ENCODE data around the gene POU3F3. TPM values are rescaled to one million over a fixed set of nuclear protein-coding genes. Genes with fewer than 3 reads are reported as not detected.

POU3F3 gene
- polyA plus RNA-seq, 3 donors, result not detected

GRCh38 chr2:104871649-104871971 is 17.7 kb downstream of the POU3F3 start:
- H3K79me2 ChIP-seq (ENCODE audit: insufficient read depth, low read length), result no peaks in the 10 kb centered on the region
- H3K27ac ChIP-seq (ENCODE audit: low read depth in 1 of 2, low read length in 2 of 2), result no peak overlapping the region
- H3K9me3 ChIP-seq (replicated peaks in 1 of 2; ENCODE audit: control insufficient read depth in 1 of 2, insufficient read depth in 1 of 2, low read length in 2 of 2), result peaks cover 0 to 53% of the 10 kb centered on the region in 2 donors
- peaks cover 52 to 81% of the 10 kb centered on the region in 2 donors for H3K27me3 ChIP-seq (ENCODE audit: control insufficient read depth in 2 of 2, insufficient read depth in 2 of 2, low read length in 2 of 2)
- Mint-ChIP-seq H3K27me3 (ENCODE audit: low read depth in 3 of 3) (peaks cover 76 to 81% (median 80%) of the 10 kb centered on the region in 3 donors), H3K4me1 (peaks cover 27% of the 10 kb centered on the region), H3K36me3 (peaks cover 1 to 4% of the 10 kb centered on the region in 2 donors), H3K27ac (no peak overlapping the region), H3K4me3 (peak overlapping the region in 1 of 2 donors; percentile 91), H3K9me3 (peaks cover 0 to 27% (median 5%) of the 10 kb centered on the region in 7 donors)
- H3K4me2 ChIP-seq (replicated peaks; ENCODE audit: extremely low read depth, low read length, poor library complexity, severe bottlenecking), result peak overlapping the region; percentile 19
- no peaks in the 10 kb centered on the region for H4K20me1 ChIP-seq (ENCODE audit: insufficient read depth, low read length)
- peaks cover 14 to 17% of the 10 kb centered on the region in 2 donors for H3K4me1 ChIP-seq (ENCODE audit: control insufficient read depth in 1 of 2, insufficient read depth in 2 of 2, low read length in 2 of 2)
- 6% methylated on average over 8 of the region's 8 CpGs for WGBS (ENCODE audit: insufficient coverage)
- no peak overlapping the region for H2AFZ ChIP-seq (ENCODE audit: insufficient read depth, low read depth, low read length, poor library complexity, severe bottlenecking)
- no peaks in the 10 kb centered on the region for H3K36me3 ChIP-seq (replicated peaks in 1 of 2; ENCODE audit: control insufficient read depth in 1 of 2, insufficient read depth in 2 of 2, low read length in 2 of 2)
- H3K9ac ChIP-seq (ENCODE audit: insufficient read depth, low read length, poor library complexity, severe bottlenecking), result no peak overlapping the region
- DNase-seq, result no peak
- no peak for TF ChIP-seq CTCF (IDR thresholded peaks at IDR 0.05)
- H3K4me3 ChIP-seq (replicated peaks in 1 of 3; ENCODE audit: low read depth in 2 of 3, low read length in 3 of 3), result no peak overlapping the region
- intact Hi-C loops (cut with micrococcal nuclease), result loop anchor here in 1 of 2 donors (10.0 kb wide), 1 partner anchor 1707 kb away; no protein-coding TSS in a partner anchor

GRCh38 chr2:104871972-104872865 is 18.3 kb downstream of the POU3F3 start:
- H3K4me1 Mint-ChIP-seq, result peaks cover 25% of the 10 kb centered on the region

More at GRCh38 chr2:104871972-104872865, 18.3 kb downstream of the POU3F3 start:
- H3K4me3 ChIP-seq (replicated peaks in 1 of 3; ENCODE audit: low read depth in 2 of 3, low read length in 3 of 3), result peak overlapping the region in 1 of 3 experiments; percentile 76
- H3K4me1 ChIP-seq (ENCODE audit: control insufficient read depth in 1 of 2, insufficient read depth in 2 of 2, low read length in 2 of 2), result peaks cover 14 to 17% of the 10 kb centered on the region in 2 donors
- H3K79me2 ChIP-seq (ENCODE audit: insufficient read depth, low read length), result no peaks in the 10 kb centered on the region
- no peaks in the 10 kb centered on the region for H3K36me3 ChIP-seq (replicated peaks in 1 of 2; ENCODE audit: control insufficient read depth in 1 of 2, insufficient read depth in 2 of 2, low read length in 2 of 2)
- Mint-ChIP-seq H3K27ac (no peak overlapping the region), H3K27me3 (ENCODE audit: low read depth in 3 of 3) (peaks cover 70 to 79% (median 75%) of the 10 kb centered on the region in 3 donors), H3K36me3 (peaks cover 1 to 4% of the 10 kb centered on the region in 2 donors), H3K9me3 (peaks cover 0 to 27% (median 4%) of the 10 kb centered on the region in 7 donors), H3K4me3 (peak overlapping the region; percentile 68 to 91)
- no peak for DNase-seq
- no peak overlapping the region for H3K27ac ChIP-seq (ENCODE audit: low read depth in 1 of 2, low read length in 2 of 2)
- peaks cover 46 to 77% of the 10 kb centered on the region in 2 donors for H3K27me3 ChIP-seq (ENCODE audit: control insufficient read depth in 2 of 2, insufficient read depth in 2 of 2, low read length in 2 of 2)
- H4K20me1 ChIP-seq (ENCODE audit: insufficient read depth, low read length), result no peaks in the 10 kb centered on the region
- WGBS (ENCODE audit: insufficient coverage), result 2% methylated on average over 61 of the region's 65 CpGs
- TF ChIP-seq CTCF (IDR thresholded peaks at IDR 0.05), result no peak
- H3K9me3 ChIP-seq (replicated peaks in 1 of 2; ENCODE audit: control insufficient read depth in 1 of 2, insufficient read depth in 1 of 2, low read length in 2 of 2), result peaks cover 0 to 48% of the 10 kb centered on the region in 2 donors
- H3K4me2 ChIP-seq (replicated peaks; ENCODE audit: extremely low read depth, low read length, poor library complexity, severe bottlenecking), result peak overlapping the region; percentile 81
- H2AFZ ChIP-seq (ENCODE audit: insufficient read depth, low read depth, low read length, poor library complexity, severe bottlenecking), result no peak overlapping the region
- no peak overlapping the region for H3K9ac ChIP-seq (ENCODE audit: insufficient read depth, low read length, poor library complexity, severe bottlenecking)
- intact Hi-C loops (cut with micrococcal nuclease), result loop anchor here in 1 of 2 donors (10.0 kb wide), 1 partner anchor 1707 kb away; no protein-coding TSS in a partner anchor
